ENCODE measurements around the gene ZNF850.
A peak's percentile ranks its signal among the peaks of the same experiment; 100 is the strongest.
"Not testable (repeated sequence)": the region's sequence is repeated elsewhere in the genome, so short reads cannot be mapped to it uniquely, and the experiment has no call there.

Gene ZNF850
- 8.2 to 18.1 reads per million in 2 donors for total RNA-seq

DNA sequence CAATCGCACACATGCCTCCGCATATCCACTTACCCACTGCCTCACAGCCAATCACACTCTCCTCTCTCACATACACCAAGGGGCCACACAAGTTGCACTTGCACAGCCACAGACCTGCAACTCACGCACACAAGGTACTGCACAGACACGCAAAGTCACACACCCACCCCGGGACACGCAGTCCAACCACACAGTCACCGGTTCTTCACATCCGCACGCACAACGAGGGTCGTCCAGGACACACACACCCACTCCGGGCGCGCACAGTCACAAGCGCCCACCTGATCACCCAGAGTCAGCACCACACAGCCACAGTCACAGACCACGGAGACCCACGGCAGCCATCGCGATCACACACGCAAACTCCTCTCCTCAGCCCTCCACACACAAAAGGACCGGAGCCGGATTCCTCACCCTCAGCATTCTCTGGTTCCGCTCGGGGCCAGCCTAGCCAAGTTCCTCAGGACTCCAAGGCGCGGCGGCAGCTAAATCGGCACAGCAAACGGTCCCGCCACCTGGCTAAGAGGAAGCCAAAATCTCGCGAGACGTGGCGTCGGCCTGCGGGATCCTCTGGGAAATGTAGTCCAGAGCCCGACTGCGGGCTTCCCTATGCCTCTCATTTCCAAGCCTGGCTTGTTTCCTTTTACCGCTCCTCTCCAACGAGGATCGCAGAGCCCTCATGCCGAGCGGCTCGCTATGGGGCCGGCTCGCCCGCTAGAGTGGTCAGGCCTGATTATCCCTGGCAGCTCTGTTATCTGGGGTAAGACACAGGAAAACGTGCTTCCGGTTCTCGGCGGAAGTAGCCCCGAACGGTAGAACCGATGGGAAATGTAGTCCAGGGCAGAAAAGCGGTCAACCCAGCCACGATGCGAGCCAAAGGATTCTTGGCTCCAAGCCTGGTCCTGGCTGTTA, at the start of gene ZNF850:
ZNF850 (minus strand) TSS at position 497 of the 912 bp plus-strand sequence. CDS start 10,201 bp downstream, outside the sequence.
- DNase-seq, result peak; percentile 95

DNA sequence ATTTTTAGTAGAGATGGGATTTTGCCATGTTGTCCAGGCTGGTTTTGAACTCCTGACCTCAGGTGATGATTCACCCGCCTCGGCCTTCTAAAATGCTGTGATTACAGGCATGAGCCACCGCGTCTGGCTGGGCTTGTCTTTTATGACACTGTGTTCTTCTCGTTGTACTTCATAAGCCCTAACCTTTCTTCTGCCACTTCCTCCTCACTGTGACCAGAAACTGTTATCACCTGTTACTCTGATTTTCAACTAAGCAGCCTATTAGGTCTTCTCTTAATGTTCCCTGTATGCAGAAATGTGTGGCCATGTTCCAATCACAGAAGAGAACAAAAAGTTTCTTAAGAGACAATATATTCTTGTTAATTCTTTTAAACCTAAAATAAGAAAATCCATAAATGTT, 49.2 kb upstream of the ZNF850 start:
- DNase-seq, result no peak

DNA sequence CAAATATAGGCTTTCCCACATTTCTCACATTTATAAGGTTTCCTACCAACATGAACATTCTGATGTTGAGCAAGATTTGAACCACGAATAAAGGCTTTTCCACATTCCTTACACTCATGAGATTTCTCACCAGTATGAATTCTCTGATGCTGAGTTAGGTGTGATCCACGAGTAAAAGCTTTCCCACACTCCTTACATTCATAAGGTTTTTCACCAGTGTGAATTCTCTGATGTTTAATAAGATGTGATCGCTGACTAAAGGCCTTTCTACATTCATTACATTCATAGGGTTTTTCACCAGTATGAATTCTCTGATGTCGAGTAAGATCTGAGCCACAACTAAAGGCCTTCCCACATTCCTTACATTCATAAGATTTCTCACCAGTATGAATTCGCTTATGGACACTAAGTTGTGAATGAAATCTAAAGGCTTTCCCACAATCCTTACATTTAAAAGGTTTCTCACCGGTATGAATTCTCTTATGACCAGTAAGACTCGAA, 46.6 kb upstream of the ZNF850 start:
- no peak for DNase-seq

DNA sequence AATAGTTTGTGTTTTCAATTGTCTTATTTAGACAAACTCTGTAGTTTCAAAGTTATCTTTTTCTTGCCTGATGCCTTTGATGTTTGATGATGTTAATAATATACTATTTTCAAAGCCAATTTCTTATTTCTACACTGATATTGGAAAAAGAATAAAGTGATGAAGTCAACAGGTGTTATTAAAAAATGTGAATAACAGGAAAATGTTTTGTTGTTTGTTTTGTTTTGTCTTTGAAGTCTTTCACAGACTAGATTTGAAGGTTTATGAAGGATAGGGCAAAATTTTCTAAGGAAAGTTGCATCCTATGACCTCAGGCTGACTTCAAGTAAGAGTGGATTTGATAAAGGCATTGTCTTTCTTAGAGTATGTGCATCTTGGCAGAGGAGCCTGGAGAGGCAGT, 34.4 kb upstream of the ZNF850 start:
- no peak for DNase-seq

DNA sequence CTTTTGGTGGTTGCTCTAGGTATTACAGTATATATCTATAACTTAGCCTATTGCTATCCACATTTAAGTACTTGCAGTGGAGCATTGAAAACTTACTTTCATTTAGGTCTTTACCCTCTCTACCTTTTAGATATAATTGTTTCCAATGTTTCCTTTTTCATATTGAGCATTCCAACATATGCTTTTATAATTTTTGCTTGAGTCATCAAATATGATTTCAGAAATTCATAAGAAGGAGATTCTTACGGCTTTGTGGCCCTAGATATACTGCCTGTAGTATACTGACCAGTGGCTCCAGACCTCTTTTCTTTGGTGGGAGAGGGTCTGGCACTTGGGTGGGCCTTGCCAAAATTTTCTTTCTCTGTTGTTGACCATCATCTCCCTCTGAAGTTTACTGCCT, 32.8 kb upstream of the ZNF850 start:
- DNase-seq, result no peak

DNA sequence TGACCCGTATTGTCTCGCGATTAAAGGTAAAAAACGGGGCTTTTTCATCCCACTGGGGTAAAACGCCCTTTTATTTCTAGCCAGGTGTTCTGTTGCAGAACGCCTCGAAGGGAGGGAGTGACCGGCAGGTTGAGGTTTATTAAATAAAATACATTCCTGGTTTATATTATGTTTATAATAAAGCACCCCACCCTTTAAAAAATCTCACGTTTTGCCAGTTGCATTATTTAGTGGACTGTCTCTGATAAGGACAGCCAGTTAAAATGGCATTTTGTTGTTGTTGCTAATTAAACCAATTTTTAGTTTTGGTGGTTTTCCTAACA, 25.1 kb upstream of the ZNF850 start:
- no peak for DNase-seq

DNA sequence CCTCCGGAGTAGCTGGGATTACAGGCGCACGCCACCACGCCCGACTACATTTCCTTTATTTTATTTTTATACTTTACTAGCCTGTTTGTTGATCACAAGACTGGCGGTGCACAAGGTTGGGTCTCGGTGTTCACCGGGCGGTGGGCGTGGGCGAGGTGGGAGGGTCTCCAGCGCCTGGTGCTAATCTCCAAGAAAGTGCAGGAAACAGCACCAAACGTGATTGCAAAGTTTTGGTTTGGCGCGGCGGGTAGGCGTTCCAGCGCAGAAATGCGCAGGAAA, 24.0 kb upstream of the ZNF850 start:
- DNase-seq, result no peak

DNA sequence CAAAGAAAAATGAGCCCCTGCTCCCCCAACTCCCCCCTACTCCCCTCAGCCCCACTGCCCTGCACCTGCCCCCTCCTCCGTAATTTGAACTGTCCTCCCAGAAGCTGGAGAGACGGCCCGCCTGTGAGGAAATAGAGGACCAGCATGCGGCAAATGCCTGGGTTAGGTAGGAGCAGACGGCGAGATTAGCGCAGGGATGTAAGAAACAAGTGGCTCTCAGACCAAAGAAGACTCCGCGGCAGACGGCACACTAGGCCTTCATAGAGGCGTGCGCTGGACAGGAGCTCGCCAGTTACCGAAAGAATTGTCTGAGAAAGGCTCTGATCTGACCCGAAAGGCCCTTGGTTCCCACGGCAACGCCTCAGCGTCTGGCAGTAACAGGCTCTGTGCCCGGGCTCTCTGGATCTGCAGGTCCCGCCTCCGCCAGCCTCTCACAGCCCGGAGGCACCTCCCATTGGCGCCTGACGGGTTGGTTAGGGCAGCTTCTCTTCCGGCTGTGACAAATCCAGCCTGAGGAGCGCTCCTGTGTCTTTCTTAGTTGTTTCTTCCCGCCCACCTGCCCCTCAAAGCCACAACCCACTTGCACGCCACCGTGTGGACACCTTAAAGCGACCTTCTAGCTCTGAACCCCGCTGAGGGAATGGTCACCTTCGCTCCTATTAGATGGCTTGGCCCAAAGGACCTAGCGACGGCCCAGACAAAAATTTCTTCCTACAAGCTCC, 19.0 kb upstream of the ZNF850 start:
- not testable (repeated sequence) for DNase-seq

DNA sequence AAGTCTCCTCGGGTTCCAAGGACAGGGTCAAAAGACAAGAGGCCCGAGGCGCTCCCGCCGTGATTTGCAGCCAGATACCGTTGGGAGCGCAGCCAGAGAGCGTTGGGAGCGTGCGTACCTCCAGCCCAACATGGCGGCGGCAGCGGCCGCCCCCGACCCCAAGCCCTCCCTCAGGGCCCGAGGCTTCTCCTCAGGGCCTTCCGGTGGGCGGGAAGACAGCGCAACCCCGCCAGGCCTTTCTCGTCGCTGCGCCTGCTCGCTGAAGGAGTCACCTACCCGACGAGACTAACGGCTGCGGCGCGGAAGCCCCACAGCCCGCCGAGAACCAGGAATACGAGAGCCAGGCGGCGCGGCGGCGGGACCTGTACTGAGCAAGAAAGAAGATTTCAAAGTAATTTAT, 3.2 kb upstream of the ZNF850 start:
- no peak for DNase-seq

DNA sequence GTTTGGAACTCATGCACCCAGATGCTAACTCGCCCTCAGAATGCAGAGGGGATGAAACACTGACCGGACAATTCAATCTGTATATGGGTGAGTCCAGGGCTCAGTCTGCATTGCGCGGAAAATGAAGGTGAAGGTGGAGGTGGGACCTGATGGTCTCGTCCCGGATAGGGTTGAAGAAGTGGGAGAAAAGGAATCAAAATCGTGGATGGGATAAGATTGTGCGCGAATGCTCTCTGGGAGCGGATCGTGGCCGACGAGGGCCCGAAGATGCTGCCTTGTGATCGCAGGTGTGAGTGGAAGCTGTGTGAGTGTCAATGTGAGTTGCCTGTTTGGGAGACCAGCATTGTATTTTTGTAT, 594 bp upstream of the ZNF850 start:
- DNase-seq, result no peak

DNA sequence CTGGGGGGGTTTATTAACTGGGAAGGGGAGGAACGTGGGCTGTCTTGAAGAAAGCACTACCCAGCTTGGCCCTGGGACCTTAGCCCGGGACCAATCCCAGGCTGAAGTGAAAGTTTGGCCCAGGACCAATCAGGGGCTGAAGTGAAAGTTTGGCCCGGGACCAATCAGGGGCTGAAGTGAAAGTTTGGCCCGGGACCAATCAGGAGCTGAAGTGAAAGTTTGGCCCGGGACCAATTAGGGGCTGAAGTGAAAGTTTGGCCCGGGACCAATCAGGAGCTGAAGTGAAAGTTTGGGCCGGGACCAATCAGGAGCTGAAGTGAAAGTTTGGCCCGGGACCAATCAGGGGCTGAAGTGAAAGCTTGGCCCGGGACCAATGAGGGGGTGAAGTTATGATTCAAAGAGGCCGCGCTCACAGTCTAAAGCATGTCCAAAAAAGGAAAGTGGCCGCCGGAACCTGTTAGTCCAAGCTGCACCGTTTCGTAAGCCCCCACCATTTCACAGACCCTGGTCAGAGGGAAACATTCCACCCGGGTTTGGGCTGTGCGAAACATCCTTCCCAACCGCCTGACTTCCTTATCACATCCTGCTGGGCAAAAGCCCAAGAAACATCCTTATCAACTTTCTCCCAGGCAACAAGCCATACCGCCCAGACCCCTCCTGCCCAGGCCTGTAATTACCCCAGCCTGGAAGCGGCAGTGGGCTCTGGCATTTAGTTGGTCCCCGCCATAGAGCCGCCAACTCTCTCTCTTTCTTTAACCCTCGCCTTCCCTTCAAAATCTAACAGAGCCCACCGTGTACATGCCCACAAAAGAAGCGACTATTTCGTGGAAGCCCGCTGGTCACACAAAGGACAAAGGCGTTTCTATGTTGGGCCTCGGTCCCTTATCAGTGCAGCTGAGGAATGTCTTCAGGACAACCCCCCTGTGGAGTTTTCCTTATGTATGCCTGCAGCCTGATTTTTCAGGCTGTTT, 1.1 kb downstream of the ZNF850 start:
- DNase-seq, result no peak

DNA sequence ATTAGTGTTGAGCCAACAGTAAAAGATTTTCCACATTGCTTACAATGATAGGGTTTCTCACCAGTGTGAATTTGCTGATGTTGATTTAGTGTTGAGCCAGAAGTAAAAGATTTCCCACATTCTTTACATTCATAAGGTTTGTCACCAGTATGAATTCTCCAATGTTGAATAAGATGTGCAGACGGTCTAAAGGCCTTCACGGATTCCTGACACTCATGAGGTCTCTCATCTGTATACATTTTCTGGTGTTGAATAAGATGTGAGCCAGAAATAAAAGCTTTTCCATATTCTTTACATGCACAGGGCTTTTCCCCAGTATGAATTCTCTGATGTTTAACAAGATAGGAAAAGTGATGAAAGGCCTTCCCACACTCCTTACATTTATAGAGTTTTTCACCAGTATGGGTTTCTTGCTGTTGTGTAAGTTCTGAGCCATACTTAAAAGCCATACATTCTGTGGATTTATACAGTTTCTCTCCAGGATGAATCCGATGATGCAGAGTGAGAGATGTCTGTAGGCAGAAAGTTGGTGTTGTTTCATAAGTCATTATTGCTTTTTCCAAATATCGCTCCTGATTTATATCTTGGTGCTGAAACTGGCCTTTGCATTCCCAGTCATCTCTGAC, 22.4 kb downstream of the ZNF850 start:
- no peak for DNase-seq

DNA sequence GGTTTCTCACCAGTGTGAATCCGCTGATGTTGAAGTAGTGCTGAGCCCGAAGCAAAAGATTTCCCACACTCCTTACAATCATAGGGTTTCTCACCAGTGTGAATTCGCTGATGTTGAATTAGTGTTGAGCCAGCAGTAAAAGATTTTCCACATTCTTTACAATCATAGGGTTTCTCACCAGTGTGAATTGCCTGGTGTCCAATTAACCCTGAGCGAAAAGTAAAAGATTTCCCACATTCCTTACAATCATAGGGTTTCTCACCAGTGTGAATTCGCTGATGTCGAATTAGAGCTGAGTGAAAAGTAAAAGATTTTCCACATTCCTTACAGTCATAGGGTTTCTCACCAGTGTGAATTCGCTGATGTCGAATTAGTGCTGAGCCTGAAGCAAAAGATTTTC, 23.0 kb downstream of the ZNF850 start:
- not testable (repeated sequence) for DNase-seq

DNA sequence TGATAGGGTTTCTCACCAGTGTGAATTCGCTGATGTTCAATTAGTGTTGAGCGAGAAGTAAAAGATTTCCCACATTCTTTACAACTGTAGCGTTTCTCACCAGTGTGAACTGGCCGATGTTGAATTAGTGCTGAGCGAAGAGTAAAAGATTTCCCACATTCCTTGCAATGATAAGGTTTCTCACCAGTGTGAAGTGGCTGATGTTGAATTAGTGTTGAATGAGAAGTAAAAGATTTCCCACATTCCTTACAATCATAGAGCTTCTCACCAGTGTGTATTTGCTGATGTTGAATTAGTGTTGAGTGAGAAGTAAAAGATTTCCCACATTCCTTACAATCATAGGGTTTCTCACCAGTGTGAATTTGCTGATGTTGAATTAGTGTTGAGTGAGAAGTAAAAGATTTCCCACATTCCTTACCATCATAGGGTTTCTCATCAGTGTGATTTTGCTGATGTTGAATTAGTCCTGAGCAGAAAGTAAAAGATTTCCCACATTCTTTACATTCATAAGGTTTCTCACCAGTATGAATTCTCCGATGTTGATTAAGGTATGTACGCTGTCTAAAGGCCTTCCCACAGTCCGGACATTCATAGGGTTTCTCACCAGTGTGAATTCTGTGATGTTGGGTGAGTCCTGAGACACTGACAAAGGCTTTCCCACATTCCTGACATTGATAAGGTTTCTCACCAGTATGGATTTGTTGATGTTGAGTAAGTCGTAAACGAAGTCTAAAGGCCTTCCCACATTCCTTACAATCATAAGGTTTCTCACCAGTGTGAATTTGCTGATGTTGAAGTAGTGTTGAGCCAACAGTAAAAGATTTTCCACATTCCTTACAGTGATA, 24.0 kb downstream of the ZNF850 start:
- no peak for DNase-seq

DNA sequence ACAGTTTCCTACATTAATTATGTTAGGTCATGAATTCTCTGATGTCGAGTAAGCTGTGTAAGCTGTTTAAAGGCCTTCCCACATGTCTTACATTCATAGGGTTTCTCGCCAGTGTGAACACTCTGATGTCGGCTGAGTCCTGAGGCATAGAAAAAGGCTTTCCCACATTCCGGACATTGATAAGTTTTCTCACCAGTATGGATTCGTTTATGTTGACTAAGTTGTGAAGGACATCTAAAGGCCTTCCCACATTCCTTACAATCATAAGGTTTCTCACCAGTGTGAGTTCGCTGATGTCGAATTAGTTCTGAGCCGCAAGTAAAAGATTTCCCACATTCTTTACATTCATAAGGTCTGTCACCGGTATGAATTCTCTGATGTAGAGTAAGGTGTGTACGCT, 24.9 kb downstream of the ZNF850 start:
- DNase-seq, result no peak

DNA sequence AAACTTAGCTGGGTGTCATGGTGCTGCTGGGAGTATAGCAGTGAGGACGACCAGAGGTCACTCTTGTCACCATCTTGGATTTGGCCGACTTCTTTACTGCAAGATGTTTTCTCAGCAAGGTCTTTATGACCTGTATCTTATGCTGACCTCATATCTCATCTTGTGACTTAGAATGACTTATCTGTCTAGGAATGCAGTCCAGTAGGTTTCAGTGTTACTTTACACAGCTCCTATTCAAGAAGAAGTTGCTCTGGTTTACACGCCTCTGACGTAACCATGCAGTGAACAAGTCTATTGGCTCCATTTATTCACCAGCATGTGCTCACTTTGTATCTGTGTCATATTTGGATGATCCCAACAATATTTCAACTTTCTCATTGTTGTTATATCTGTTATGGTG, 26.7 kb downstream of the ZNF850 start:
- no peak for DNase-seq

DNA sequence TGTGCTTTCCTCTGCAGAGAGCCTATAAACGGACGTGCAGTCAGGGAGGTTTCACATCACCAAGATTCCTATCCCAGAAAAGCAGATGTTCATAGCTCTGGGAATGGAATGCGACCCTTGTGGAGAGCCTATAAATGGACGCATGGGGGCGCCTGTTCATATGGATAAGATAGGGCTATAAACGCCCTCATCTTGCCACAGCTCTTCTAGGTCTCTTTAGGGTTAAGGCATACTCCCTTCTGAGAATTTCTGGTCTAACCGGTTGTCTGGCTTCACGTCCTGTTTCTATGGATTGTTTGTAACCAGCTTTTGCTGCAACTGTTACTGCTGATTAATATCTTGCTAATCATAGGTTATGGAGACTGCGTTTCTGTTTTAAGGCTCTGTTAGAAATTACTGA, 36.4 kb downstream of the ZNF850 start:
- not testable (repeated sequence) for DNase-seq

DNA sequence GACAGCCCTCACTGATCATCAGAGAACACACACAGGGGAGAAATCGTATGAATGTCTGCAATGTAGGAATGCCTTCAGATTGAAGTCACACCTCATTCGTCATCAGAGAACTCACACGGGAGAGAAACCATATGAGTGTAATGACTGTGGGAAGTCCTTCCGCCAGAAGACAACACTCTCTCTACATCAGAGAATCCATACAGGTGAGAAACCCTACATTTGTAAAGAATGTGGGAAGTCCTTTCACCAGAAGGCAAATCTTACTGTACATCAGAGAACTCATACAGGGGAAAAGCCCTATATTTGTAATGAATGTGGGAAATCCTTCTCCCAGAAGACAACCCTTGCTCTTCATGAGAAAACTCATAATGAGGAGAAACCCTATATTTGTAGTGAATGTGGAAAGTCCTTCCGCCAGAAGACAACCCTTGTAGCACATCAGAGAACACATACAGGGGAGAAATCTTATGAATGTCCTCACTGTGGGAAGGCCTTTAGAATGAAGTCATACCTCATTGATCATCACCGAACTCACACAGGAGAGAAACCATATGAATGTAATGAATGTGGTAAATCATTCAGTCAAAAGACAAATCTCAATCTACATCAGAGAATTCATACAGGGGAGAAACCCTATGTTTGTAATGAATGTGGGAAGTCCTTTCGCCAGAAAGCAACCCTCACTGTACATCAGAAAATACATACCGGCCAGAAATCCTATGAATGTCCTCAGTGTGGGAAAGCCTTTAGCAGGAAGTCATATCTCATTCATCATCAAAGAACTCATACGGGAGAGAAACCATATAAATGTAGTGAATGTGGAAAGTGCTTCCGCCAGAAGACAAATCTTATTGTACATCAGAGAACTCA, 52.7 kb downstream of the ZNF850 start:
- no peak for DNase-seq

DNA sequence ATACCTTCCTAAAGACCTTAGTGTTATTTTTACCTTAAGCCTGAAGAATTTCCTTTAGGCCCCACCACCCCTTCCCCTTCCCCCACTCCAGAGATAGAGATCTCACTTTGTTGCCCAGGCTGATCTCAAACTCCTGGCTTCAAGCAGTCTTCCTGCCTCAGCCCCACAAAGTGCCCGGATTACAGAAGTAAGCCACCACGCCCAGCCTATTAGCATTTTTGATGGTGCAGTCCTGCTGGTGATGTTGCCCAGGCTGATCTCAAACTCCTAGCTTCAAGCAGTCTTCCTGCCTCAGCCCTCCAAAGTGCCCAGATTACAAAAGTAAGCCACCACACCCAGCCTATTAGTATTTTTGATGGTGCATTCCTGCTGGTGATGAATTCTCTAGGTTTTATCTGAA, 63.2 kb downstream of the ZNF850 start:
- no peak for DNase-seq

DNA sequence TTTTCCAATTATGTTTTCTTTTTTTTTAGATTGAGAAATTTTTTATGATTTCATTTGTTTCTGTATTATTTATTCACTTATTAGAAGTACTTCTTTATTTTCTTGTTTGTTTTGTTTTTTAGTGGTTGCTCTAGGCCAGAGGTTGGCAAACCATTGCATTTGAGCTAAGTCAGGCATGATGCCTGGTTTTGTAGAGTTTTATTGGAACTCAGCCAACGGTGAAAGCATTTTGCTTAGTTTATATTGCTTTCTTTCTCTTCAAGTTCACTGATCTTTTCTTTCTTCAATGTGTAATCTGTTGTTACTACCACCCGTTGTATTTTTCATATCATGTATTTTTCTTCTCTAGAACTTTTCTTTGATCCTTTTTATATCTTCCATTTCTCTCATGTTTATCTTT, 65.5 kb downstream of the ZNF850 start:
- DNase-seq, result no peak

DNA sequence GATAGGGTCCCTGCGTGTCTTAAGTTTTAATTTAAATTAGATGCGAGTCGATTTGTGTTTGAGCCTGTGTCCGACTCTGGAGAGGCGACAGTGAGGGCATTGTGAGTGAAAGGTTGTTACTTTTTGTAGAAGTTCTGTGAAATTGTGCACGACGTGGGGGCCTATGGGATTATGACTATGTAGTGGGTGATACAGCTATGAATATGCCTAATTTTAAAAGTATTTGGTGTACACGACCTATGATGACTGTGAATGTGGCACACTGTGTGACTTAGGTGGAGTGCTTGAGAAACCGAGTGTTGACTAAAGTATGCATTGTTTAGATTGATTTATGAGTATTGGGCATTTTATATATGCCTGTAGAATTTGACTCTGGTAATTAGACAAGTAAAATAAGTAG, 84.5 kb downstream of the ZNF850 start:
- DNase-seq, result no peak

Data from T-helper 9 cell (primary cell).